Measurements from ENCODE around the gene LAMTOR2. TPM values are rescaled to one million over a fixed set of nuclear protein-coding genes. Genes with fewer than 3 reads are reported as not detected.

LAMTOR2 gene
- total RNA-seq, 1 experiment from 2014 or later = 60.2 TPM

- no peaks in the 10 kb centered on the region for H3K9me2 ChIP-seq (ENCODE audit: insufficient read depth)
- no peaks in the 10 kb centered on the region for H3K27me3 ChIP-seq (ENCODE audit: insufficient read depth, low read length)
- H2AFZ ChIP-seq (ENCODE audit: low read depth, low read length, poor library complexity, severe bottlenecking) = no peak overlapping the region
- H3K9ac ChIP-seq (ENCODE audit: low read length) = no peak overlapping the region
- no peak overlapping the region for H3K27ac ChIP-seq (ENCODE audit: low read depth, low read length)
- H3K9me3 ChIP-seq (ENCODE audit: control insufficient read depth in 1 of 2, insufficient read depth in 1 of 2, low read depth in 1 of 2, low read length in 2 of 2) = no peaks in the 10 kb centered on the region
- POLR2A ChIA-PET = no interaction called here
- H3K36me3 ChIP-seq (ENCODE audit: control insufficient read depth in 1 of 2, insufficient read depth in 2 of 2, low read length in 2 of 2) = no peaks in the 10 kb centered on the region; a peak in 1 of 4 replicates
- H3K4me1 ChIP-seq (ENCODE audit: control insufficient read depth in 1 of 2, insufficient read depth in 2 of 2, low read length in 2 of 2) = peaks cover 0 to 24% of the 10 kb centered on the region in 2 experiments; a peak in 3 of 4 replicates
- no TSS peak for BruUV-seq (replicated peaks)
- H3K79me2 ChIP-seq (ENCODE audit: insufficient read depth, low read length) = no peaks in the 10 kb centered on the region
- H4K20me1 ChIP-seq (ENCODE audit: insufficient read depth) = no peaks in the 10 kb centered on the region
- CTCF ChIA-PET = no interaction called here
- intact Hi-C loops (cut with micrococcal nuclease) = no loop called here
- H3K4me3 ChIP-seq (replicated peaks in 1 of 2; ENCODE audit: low read depth in 1 of 2, low read length in 2 of 2) = no peak overlapping the region
- ATAC-seq = no peak
- RAD21 ChIA-PET (ENCODE audit: low non-redundant PET in 1 of 2, low total read pairs in 2 of 2, uncharacterized antibody in 2 of 2, unreplicated experiment in 2 of 2) = no interaction called here
- H3K4me2 ChIP-seq (ENCODE audit: low read length) = no peak overlapping the region
- no peak for DNase-seq (ENCODE audit: low read depth, low spot score)
- no peak for TF ChIP-seq EGR1 (IDR thresholded peaks at IDR 0.05; ENCODE audit: low read depth)
- TF ChIP-seq, protein P1, sequence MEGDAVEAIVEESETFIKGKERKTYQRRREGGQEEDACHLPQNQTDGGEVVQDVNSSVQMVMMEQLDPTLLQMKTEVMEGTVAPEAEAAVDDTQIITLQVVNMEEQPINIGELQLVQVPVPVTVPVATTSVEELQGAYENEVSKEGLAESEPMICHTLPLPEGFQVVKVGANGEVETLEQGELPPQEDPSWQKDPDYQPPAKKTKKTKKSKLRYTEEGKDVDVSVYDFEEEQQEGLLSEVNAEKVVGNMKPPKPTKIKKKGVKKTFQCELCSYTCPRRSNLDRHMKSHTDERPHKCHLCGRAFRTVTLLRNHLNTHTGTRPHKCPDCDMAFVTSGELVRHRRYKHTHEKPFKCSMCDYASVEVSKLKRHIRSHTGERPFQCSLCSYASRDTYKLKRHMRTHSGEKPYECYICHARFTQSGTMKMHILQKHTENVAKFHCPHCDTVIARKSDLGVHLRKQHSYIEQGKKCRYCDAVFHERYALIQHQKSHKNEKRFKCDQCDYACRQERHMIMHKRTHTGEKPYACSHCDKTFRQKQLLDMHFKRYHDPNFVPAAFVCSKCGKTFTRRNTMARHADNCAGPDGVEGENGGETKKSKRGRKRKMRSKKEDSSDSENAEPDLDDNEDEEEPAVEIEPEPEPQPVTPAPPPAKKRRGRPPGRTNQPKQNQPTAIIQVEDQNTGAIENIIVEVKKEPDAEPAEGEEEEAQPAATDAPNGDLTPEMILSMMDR (IDR thresholded peaks at IDR 0.05 in 2 of 3, conservative IDR thresholded peaks at IDR 0.05 in 1 of 3; ENCODE audit: borderline replicate concordance in 1 of 3, insufficient read depth in 1 of 3, low read depth in 2 of 3, low read length in 2 of 3) = no peak
- TF ChIP-seq ZFX (IDR thresholded peaks at IDR 0.05) = no peak
- no peak for TF ChIP-seq MAX (IDR thresholded peaks at IDR 0.05)
- no peak for TF ChIP-seq FOSL1 (IDR thresholded peaks at IDR 0.05; ENCODE audit: low read depth)
- TF ChIP-seq CEBPB (IDR thresholded peaks at IDR 0.05; ENCODE audit: low read depth) = no peak
- no peak for TF ChIP-seq POLR2A (IDR thresholded peaks at IDR 0.05; ENCODE audit: borderline replicate concordance, extremely low read depth, insufficient read depth, insufficient read length)
- no peak for TF ChIP-seq SRF (IDR thresholded peaks at IDR 0.05; ENCODE audit: low read depth)
- no peak for TF ChIP-seq TCF7L2 (IDR thresholded peaks at IDR 0.05; ENCODE audit: borderline replicate concordance, extremely low read depth, insufficient read depth, insufficient read length)
- no peak for TF ChIP-seq EZH2phosphoT487 (IDR thresholded peaks at IDR 0.05; ENCODE audit: borderline replicate concordance)
- TF ChIP-seq, protein P2, sequence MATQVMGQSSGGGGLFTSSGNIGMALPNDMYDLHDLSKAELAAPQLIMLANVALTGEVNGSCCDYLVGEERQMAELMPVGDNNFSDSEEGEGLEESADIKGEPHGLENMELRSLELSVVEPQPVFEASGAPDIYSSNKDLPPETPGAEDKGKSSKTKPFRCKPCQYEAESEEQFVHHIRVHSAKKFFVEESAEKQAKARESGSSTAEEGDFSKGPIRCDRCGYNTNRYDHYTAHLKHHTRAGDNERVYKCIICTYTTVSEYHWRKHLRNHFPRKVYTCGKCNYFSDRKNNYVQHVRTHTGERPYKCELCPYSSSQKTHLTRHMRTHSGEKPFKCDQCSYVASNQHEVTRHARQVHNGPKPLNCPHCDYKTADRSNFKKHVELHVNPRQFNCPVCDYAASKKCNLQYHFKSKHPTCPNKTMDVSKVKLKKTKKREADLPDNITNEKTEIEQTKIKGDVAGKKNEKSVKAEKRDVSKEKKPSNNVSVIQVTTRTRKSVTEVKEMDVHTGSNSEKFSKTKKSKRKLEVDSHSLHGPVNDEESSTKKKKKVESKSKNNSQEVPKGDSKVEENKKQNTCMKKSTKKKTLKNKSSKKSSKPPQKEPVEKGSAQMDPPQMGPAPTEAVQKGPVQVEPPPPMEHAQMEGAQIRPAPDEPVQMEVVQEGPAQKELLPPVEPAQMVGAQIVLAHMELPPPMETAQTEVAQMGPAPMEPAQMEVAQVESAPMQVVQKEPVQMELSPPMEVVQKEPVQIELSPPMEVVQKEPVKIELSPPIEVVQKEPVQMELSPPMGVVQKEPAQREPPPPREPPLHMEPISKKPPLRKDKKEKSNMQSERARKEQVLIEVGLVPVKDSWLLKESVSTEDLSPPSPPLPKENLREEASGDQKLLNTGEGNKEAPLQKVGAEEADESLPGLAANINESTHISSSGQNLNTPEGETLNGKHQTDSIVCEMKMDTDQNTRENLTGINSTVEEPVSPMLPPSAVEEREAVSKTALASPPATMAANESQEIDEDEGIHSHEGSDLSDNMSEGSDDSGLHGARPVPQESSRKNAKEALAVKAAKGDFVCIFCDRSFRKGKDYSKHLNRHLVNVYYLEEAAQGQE (IDR thresholded peaks at IDR 0.05; ENCODE audit: low read depth) = no peak
- TF ChIP-seq RAD21 (IDR thresholded peaks at IDR 0.05; ENCODE audit: low read depth) = no peak
- TF ChIP-seq YY1 (IDR thresholded peaks at IDR 0.05; ENCODE audit: extremely low read depth, insufficient replicate concordance, low read depth, low read length) = no peak
- TF ChIP-seq EZH2 (IDR thresholded peaks at IDR 0.05) = no peak
- TF ChIP-seq, protein P3, sequence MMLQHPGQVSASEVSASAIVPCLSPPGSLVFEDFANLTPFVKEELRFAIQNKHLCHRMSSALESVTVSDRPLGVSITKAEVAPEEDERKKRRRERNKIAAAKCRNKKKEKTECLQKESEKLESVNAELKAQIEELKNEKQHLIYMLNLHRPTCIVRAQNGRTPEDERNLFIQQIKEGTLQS (IDR thresholded peaks at IDR 0.05) = no peak
- TF ChIP-seq POLR2AphosphoS5 (IDR thresholded peaks at IDR 0.05; ENCODE audit: low read depth, low read length) = no peak
- no peak for TF ChIP-seq JUND (IDR thresholded peaks at IDR 0.05)
- no peak for TF ChIP-seq CBX3 (IDR thresholded peaks at IDR 0.05; ENCODE audit: low read depth)
These were observed 25.8 kb downstream of the LAMTOR2 start for GRCh38 chr1:156080241-156080862.

All from HCT116 (cell line).